ENCODE measurements around the gene STXBP1. TPM values are rescaled to one million over a fixed set of nuclear protein-coding genes. Genes with fewer than 3 reads are reported as not detected.

STXBP1 gene
- total RNA-seq, 2 experiments from 2014 or later, result 1.9 to 3.4 TPM

DNA sequence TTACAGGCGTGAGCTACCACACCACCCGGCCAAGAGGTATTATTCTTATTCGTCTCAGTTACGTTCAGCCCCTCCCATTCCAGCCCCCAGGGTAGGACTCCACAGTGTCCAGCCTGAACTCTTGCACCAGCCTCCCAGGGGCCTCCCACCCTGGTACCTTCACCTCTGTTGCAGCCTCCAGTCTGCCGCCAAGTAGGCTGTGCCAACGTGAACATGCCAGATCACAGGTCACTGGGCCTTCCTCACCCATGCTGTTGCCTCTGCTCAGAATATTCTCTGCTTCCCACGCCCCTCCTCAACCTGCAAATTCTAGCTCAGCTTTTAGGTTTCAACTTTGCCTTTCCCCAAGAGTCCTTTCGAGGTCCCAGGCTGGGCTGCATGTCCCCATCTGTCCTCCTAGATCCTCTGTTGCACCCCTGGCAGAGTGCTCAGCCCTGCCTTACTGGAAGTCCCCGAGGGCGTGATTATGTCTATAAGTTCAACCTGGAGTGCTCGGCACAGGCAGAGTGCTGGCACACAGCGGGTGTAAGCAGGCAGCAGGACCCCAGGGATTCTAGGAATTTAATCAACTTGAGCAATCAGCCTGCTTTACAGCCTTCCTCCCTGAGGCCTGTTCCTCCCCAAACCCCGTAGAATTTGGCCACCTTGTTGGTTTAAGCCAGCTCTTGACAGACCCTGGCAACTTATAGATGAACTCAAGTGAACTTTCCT is 13.1 kb upstream of the STXBP1 start:
- peaks cover 0 to 3% of the 10 kb centered on the region in 2 experiments for H3K27me3 ChIP-seq (ENCODE audit: control insufficient read depth in 1 of 2, insufficient read depth in 2 of 2, low read length in 2 of 2)
- CTCF ChIA-PET, result no interaction called here
- Mint-ChIP-seq H3K36me3 (ENCODE audit: low read depth) (no peaks in the 10 kb centered on the region), H3K27ac (no peak overlapping the region), H3K4me1 (ENCODE audit: low read depth) (no peaks in the 10 kb centered on the region), H3K27me3 (peaks cover 16% of the 10 kb centered on the region), H3K9me3 (no peaks in the 10 kb centered on the region), H3K4me3 (no peak overlapping the region)
- intact Hi-C loops (cut with DNase I, micrococcal nuclease), result no loop called here
- no peaks in the 10 kb centered on the region for H3K36me3 ChIP-seq (ENCODE audit: insufficient read depth, low read length)
- ATAC-seq (ENCODE audit: poor library complexity), result no peak
- H3K9me3 ChIP-seq (ENCODE audit: control insufficient read depth in 1 of 2, insufficient read depth in 1 of 2, low read length in 2 of 2), result no peaks in the 10 kb centered on the region
- no peak overlapping the region for H3K27ac ChIP-seq (ENCODE audit: low read depth in 1 of 2, low read length in 2 of 2)
- H3K4me1 ChIP-seq (ENCODE audit: insufficient read depth, low read length), result no peaks in the 10 kb centered on the region
- TF ChIP-seq, protein P1, sequence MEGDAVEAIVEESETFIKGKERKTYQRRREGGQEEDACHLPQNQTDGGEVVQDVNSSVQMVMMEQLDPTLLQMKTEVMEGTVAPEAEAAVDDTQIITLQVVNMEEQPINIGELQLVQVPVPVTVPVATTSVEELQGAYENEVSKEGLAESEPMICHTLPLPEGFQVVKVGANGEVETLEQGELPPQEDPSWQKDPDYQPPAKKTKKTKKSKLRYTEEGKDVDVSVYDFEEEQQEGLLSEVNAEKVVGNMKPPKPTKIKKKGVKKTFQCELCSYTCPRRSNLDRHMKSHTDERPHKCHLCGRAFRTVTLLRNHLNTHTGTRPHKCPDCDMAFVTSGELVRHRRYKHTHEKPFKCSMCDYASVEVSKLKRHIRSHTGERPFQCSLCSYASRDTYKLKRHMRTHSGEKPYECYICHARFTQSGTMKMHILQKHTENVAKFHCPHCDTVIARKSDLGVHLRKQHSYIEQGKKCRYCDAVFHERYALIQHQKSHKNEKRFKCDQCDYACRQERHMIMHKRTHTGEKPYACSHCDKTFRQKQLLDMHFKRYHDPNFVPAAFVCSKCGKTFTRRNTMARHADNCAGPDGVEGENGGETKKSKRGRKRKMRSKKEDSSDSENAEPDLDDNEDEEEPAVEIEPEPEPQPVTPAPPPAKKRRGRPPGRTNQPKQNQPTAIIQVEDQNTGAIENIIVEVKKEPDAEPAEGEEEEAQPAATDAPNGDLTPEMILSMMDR (IDR thresholded peaks at IDR 0.05), result no peak
- H3K4me3 ChIP-seq (ENCODE audit: low read length), result no peak overlapping the region
- no peak for DNase-seq
- POLR2A ChIA-PET, result interaction anchor here (1.1 kb wide), 1 partner anchor 9 kb away, joined by 3 read pairs; no protein-coding TSS in a partner anchor

- ChIA-PET POLR2A (no interaction called here), CTCF (no interaction called here)
- H3K36me3 ChIP-seq (ENCODE audit: insufficient read depth, low read length), result no peaks in the 10 kb centered on the region
- Mint-ChIP-seq H3K27ac (no peak overlapping the region), H3K36me3 (ENCODE audit: low read depth) (no peaks in the 10 kb centered on the region), H3K27me3 (peaks cover 16% of the 10 kb centered on the region), H3K4me1 (ENCODE audit: low read depth) (no peaks in the 10 kb centered on the region), H3K9me3 (no peaks in the 10 kb centered on the region), H3K4me3 (no peak overlapping the region)
- ATAC-seq (ENCODE audit: poor library complexity) (no peak), DNase-seq (no peak)
- peaks cover 0 to 3% of the 10 kb centered on the region in 2 experiments for H3K27me3 ChIP-seq (ENCODE audit: control insufficient read depth in 1 of 2, insufficient read depth in 2 of 2, low read length in 2 of 2)
- H3K4me3 ChIP-seq (ENCODE audit: low read length), result no peak overlapping the region
- TF ChIP-seq, protein P1 (IDR thresholded peaks at IDR 0.05), result no peak
- intact Hi-C loops (cut with DNase I, micrococcal nuclease), result no loop called here
- H3K27ac ChIP-seq (ENCODE audit: low read depth in 1 of 2, low read length in 2 of 2), result no peak overlapping the region
- no peaks in the 10 kb centered on the region for H3K9me3 ChIP-seq (ENCODE audit: control insufficient read depth in 1 of 2, insufficient read depth in 1 of 2, low read length in 2 of 2)
- no peaks in the 10 kb centered on the region for H3K4me1 ChIP-seq (ENCODE audit: insufficient read depth, low read length)
These were observed 12.6 kb upstream of the STXBP1 start for GRCh38 chr9:127599550-127599891.

GRCh38 chr9:127603226-127603625 is 8.9 kb upstream of the STXBP1 start:
- ChIA-PET CTCF (no interaction called here), POLR2A (no interaction called here)
- Histone ChIP-seq H3K36me3 (ENCODE audit: insufficient read depth, low read length) (no peaks in the 10 kb centered on the region), H3K4me1 (ENCODE audit: insufficient read depth, low read length) (peaks cover 8% of the 10 kb centered on the region), H3K4me3 (ENCODE audit: low read length) (no peak overlapping the region), H3K27ac (ENCODE audit: low read depth in 1 of 2, low read length in 2 of 2) (no peak overlapping the region), H3K9me3 (ENCODE audit: control insufficient read depth in 1 of 2, insufficient read depth in 1 of 2, low read length in 2 of 2) (no peaks in the 10 kb centered on the region), H3K27me3 (ENCODE audit: control insufficient read depth in 1 of 2, insufficient read depth in 2 of 2, low read length in 2 of 2) (peaks cover 0 to 6% of the 10 kb centered on the region in 2 experiments)
- H3K27me3 Mint-ChIP-seq, result peaks cover 23% of the 10 kb centered on the region
- intact Hi-C loops (cut with DNase I, micrococcal nuclease), result no loop called here
- H3K36me3 Mint-ChIP-seq (ENCODE audit: low read depth), result no peaks in the 10 kb centered on the region
- TF ChIP-seq, protein P1 (IDR thresholded peaks at IDR 0.05), result no peak
- H3K4me1 Mint-ChIP-seq (ENCODE audit: low read depth), result peaks cover 8% of the 10 kb centered on the region
- no peak for DNase-seq
- ATAC-seq (ENCODE audit: poor library complexity), result no peak
- H3K27ac Mint-ChIP-seq, result no peak overlapping the region
- H3K9me3 Mint-ChIP-seq, result no peaks in the 10 kb centered on the region
- no peak overlapping the region for H3K4me3 Mint-ChIP-seq

Measured in CD4-positive, alpha-beta T cell (primary cell).